ENCODE results near the gene TADA3.

DNA sequence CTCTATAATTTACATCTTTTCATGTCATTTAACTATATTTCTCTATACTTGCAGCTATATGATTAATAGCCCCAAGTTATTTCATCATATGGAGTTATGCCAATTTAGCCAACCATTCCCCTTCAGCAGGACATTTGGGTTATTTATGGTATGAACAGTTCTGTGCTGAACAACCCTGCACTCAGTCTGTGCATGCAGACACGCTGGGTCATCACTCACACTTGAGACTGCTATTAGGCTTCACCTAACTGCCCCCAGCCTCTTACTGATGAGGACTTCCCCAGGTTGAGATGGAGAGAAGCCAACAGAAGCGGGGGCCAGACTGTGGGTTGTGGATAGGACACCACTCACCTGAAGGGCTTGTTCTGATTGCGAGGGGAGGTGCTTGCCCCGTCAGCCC, 7.3 kb downstream of the TADA3 start:
- TF ChIP-seq, protein P1, sequence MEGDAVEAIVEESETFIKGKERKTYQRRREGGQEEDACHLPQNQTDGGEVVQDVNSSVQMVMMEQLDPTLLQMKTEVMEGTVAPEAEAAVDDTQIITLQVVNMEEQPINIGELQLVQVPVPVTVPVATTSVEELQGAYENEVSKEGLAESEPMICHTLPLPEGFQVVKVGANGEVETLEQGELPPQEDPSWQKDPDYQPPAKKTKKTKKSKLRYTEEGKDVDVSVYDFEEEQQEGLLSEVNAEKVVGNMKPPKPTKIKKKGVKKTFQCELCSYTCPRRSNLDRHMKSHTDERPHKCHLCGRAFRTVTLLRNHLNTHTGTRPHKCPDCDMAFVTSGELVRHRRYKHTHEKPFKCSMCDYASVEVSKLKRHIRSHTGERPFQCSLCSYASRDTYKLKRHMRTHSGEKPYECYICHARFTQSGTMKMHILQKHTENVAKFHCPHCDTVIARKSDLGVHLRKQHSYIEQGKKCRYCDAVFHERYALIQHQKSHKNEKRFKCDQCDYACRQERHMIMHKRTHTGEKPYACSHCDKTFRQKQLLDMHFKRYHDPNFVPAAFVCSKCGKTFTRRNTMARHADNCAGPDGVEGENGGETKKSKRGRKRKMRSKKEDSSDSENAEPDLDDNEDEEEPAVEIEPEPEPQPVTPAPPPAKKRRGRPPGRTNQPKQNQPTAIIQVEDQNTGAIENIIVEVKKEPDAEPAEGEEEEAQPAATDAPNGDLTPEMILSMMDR (IDR thresholded peaks at IDR 0.05), result no peak
- TF ChIP-seq POLR2A (IDR thresholded peaks at IDR 0.05), result no peak
